ENCODE data around the gene RGS3.

GRCh38 chr9:113537229-113537810 is 73.8 kb downstream of the RGS3 start:
- no peak for TF ChIP-seq POLR2A (IDR thresholded peaks at IDR 0.05)
- TF ChIP-seq, protein P1, sequence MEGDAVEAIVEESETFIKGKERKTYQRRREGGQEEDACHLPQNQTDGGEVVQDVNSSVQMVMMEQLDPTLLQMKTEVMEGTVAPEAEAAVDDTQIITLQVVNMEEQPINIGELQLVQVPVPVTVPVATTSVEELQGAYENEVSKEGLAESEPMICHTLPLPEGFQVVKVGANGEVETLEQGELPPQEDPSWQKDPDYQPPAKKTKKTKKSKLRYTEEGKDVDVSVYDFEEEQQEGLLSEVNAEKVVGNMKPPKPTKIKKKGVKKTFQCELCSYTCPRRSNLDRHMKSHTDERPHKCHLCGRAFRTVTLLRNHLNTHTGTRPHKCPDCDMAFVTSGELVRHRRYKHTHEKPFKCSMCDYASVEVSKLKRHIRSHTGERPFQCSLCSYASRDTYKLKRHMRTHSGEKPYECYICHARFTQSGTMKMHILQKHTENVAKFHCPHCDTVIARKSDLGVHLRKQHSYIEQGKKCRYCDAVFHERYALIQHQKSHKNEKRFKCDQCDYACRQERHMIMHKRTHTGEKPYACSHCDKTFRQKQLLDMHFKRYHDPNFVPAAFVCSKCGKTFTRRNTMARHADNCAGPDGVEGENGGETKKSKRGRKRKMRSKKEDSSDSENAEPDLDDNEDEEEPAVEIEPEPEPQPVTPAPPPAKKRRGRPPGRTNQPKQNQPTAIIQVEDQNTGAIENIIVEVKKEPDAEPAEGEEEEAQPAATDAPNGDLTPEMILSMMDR (IDR thresholded peaks at IDR 0.05): no peak
